Stimulated activated naive CD8-positive, alpha-beta T cell treated with anti-CD3 and anti-CD28 coated beads, Interleukin-15, Interleukin-2, amounts not matched to agents 100 U/mL and 50 U/mL, for 24 hours (primary cell): ENCODE data around the gene SATB2.

Experiments used
- ATAC-seq: fragments of 150-1000 bp; cut with Tn5 transposase; one replicate; pipeline ENCODE4 v1.10.0; 2021
- DNase-seq: peaks from one replicate; pipeline ENCODE4 v3.0.0; 2021

Gene SATB2

DNA sequence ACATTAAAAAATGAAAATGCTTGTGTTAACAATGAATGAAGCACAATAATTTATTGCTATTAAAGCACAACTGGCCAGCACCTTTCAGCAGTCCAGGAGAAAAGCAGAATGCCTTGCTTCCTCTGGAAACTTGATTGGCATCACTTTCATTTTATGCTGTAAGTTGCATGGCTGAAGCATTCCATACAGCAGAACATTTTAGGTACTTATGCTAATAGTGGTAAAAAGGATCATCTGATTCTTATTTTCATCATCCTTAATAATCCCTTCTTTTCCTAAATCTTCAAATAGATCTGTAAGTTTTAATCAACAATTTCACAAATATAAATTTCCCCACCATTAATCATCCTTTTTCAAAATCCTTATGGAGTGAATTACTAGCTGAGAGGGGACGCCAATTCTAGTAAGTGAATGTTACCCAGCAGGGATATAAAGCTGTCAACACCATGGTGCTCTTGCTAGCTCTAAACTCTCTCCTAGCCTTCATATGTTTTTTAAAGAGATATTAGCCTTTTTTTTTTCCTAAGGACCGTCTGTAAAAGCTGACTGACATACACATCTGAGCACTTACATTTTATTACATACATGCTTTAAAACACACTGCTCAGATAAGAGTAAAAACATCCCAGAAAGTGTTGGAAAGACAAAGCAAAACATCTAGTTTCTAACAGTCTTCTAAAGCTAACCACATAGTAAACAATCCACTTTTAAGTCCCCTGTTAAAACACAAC is 5.3 kb downstream of the SATB2 start:
- ATAC-seq, result no peak

DNA sequence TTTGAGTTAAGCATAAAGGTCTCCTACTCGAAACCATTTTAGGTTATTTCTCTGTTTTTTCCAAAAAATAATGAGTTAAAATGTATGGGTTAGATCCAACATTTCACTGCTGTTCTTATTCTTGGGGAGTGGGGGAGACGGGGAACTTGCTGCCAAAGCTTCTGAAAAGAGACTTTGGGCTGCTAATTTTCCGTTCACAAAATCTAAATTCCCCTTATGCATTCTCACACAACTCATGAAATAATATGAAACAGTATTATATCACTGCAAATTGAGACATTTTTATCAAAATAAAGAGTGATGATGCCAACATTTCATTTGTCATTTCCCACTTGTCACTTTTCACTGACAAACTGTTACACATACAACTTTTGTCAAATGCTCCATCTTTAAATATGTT is 7.8 kb downstream of the SATB2 start:
- no peak for ATAC-seq
- DNase-seq, result no peak

More for the DNA sequence above, 5.3 kb downstream of the SATB2 start:
- no peak for DNase-seq

DNA sequence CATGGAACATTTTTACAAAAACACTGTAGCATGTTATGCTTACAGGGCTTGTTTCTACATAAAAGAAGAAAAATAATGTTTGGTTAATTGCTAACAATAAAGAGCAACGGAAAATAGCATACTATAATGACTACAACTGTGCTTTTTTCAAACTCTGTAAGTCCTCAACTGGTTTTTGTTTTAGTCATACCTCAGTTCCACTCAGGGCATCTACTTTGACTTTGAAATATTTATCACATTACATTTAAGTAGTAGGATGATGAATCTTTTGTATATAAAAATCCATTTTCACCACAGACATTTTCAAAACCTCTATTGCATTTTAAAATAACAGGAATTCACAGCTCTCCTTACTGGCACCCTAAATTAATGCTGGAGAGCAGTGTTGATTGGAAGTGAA is 8.3 kb downstream of the SATB2 start:
- DNase-seq (no peak), ATAC-seq (no peak)

DNA sequence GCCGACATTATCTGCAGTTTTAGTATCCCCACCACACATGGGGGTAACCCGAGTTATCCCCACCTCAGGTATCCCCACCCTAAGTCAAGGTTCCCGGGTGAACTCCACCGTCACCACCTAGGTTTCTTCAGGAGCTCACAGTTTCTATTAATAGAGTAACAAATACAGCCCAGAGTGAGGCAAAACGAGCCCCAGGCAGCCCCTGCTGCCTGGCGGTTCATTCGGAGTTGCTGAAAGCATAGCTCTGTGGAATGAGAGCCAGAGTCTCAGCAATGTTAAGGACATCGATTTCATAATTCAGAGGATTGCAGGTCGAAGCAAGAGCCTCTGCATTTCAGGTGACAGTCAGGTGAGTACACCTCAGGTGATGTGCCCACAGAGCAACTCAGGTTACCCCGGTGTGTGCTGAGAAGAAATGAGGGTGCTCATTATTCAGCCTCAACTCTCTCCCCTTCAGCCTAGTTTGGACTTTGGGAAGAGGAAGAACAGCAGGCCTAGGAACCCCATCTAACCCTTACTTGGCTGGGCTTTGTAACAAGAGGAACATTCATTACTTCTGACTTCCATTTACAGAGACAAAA is 10.7 kb downstream of the SATB2 start:
- ATAC-seq, result no peak
- DNase-seq, result no peak

- DNase-seq (no peak), ATAC-seq (no peak)
Measured at GRCh38 chr2:199444749-199445148, 13.0 kb downstream of the SATB2 start.

GRCh38 chr2:199443589-199444130 is 14.1 kb downstream of the SATB2 start:
- no peak for DNase-seq
- ATAC-seq, result no peak

DNA sequence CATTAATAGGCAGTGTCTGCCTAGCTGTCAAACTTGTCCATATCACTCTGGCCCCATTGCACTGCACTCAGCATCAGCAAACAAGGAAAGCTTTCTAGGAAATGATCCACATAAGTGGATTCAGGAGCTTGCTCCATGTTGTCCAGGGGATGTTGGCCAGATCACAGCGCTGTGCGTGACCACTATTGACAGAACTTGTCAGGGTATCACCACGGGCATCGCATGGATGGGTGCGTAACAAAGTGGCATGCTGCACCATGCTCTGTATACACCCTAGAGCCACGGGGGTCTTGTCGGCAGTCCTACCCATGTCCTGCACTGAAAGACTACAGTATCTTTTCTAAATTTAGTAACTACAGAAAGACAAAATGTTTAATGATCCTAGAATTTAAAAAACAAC is 15.6 kb downstream of the SATB2 start:
- no peak for ATAC-seq
- DNase-seq, result no peak

- no peak for DNase-seq
- ATAC-seq, result no peak
Measured at GRCh38 chr2:199441759-199442158, 16.0 kb downstream of the SATB2 start.

DNA sequence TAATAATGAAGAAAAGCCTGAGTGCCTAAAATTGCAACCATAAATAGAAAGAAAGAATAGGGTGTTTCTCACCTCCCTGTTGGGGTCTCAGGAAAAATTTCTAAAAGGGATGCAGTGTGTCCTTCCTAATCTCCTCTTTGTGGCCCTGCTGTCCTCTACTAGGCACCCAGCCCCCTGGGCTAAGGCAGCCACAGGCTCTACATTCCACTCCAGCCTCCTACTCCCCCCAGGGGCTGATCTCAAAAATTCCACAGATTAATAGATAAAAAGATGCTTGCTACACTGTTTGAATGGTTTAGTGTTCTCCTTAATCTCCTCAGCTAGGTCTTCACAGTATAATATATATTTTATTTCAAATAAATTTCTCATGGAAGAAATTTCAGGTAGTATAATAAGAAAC is 17.6 kb downstream of the SATB2 start:
- DNase-seq (no peak), ATAC-seq (no peak)

- no peak for ATAC-seq
- no peak for DNase-seq
Measured at GRCh38 chr2:199439542-199439941, 18.2 kb downstream of the SATB2 start.

DNA sequence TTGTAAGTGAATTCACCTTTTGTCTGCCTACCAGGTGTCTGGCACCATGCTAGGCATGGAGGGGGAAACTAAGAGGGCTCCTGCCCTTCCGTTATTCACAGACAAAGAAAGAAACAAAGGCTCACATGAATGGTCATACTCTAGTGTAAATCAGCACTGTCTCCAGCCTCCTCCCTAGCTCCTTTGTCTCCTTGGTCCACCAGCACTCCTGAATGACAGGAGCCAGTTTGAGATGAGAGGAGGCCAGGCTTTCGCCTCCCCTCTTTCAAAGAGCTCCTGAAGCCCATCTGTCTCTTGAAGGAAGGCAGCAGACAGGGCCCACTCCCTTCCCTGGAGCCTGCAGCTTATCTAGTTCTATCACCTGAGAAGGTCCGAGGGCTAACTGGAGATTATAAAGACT is 18.7 kb downstream of the SATB2 start:
- DNase-seq, result no peak
- no peak for ATAC-seq

GRCh38 chr2:199434555-199434954 is 23.2 kb downstream of the SATB2 start:
- ATAC-seq, result no peak

DNA sequence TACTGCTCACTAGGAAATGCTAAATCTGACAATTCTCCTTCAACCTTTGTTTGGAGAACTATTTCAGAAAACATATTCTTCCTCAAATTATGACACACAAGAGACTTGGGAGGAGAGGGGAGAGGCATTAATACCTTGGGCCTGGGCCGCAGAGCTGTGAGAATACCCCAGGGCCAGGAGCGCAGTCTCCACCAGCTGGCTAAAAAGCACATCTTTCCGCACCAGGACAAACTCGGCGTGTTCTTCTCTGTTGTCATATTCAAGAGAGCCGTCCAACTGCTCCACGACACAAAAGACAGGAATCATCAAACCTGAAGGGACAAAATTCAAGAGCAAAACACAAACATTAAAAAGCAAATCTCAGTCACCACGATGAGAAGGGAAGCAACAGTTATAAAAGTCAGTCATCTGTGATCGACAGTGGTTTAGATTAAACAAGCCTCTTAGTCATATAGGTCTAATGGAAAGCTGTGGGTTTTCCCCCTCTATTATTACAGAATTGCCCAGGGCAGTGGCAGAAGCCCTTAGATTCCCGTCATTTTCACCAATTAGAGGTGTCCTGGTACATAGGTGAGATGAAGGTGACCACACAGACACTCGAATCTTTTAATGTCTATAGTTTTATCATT is 24.4 kb downstream of the SATB2 start:
- DNase-seq (no peak), ATAC-seq (no peak)

More at GRCh38 chr2:199434555-199434954, 23.2 kb downstream of the SATB2 start:
- no peak for DNase-seq

- no peak for ATAC-seq
- no peak for DNase-seq
Measured at GRCh38 chr2:199431746-199432213, 26.0 kb downstream of the SATB2 start.

DNA sequence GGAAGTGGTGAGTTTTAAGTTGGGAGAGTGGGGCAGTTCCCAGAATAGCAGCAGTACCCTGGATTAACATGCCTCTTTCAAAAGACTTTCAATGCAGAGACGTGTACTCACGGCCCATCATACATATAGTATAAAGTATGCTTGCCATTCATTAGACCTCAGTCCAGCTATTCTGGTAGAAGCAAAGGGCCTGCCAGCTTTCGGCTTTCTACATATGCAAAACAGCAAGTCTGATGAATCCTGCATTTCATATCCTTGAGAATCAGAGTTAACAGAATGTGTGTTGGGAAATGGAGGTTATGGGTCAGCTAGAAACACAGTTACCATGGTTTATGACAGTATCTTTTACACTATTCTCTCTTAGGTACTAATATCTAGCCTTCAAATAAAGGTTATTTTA is 27.5 kb downstream of the SATB2 start:
- DNase-seq (no peak), ATAC-seq (no peak)

- ATAC-seq (no peak), DNase-seq (no peak)
Measured at GRCh38 chr2:199428291-199428690, 29.4 kb downstream of the SATB2 start.

- ATAC-seq, result no peak
- DNase-seq, result no peak
Measured at GRCh38 chr2:199424160-199424559, 33.6 kb downstream of the SATB2 start.

DNA sequence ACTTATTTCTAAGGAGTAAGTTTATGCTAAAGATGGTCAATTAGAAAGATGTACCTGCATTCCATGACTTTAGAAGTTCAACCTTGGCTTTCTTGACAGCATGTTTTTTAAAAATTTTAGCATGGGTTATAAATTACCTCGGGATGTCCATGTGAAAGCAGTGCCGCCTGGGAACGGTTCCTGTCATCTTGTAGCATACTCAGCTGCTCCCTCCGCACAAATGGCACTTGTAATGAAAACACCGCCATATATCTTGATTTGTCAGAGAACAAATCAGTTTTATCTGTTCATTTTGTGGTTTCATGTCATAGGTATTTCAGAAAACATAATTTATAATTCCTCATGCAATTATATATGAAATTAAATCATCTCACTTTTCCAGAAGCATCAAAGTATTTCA is 38.3 kb downstream of the SATB2 start:
- ATAC-seq (no peak), DNase-seq (no peak)

DNA sequence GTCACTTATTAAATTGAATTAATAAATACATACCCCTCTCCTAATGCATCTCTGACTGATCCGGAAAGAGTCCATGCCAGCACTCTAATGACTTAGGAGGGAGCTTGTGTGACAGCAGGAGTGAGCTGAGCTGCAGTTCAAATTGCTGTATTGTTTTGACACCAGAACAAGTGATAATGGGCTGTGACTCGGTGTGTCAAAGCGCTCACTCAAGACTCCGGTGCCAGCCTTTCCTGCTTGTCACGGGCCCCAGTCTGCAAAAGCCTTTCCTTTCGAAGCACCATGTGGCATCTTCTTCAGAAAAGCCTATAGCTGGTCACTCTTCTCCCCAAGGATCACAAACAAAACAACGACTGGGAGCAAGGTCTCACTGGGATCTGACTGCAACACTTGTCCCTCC is 43.3 kb downstream of the SATB2 start:
- ATAC-seq (no peak), DNase-seq (no peak)

GRCh38 chr2:199414001-199414400 is 43.7 kb downstream of the SATB2 start:
- ATAC-seq, result no peak

GRCh38 chr2:199409759-199410529 is 47.8 kb downstream of the SATB2 start:
- ATAC-seq (no peak), DNase-seq (no peak)

More at GRCh38 chr2:199414001-199414400, 43.7 kb downstream of the SATB2 start:
- DNase-seq, result no peak

- DNase-seq (no peak), ATAC-seq (no peak)
Measured at GRCh38 chr2:199407421-199407820, 50.3 kb downstream of the SATB2 start.
